Right cardiac atrium (tissue), 5 donors: ENCODE data around the gene ZNF652. TPM values are rescaled to one million over a fixed set of nuclear protein-coding genes. Genes with fewer than 3 reads are reported as not detected.

Experiments used
- ATAC-seq, 2 donors: fragments of 200-7000 bp; cut with Tn5 transposase; one replicate each; pipeline versions ENCODE4 v1.8.0 to v1.9.1; 2020; ENCODE audit warnings: moderate library complexity in 2 of 2, mild to moderate bottlenecking in 1 of 2
- DNase-seq, 3 donors: peaks; one replicate each; pipeline ENCODE4 v3.0.0-alpha.2; 2020
- H3K27ac ChIP-seq: one replicate; pipeline ENCODE4 v1.5.1; 2013; ENCODE audit warnings: mild to moderate bottlenecking, low read length, control low read depth, moderate library complexity
- H3K27me3 ChIP-seq: one replicate; pipeline ENCODE4 v1.6.1; 2013; ENCODE audit not compliant: control insufficient read depth, insufficient read depth
- H3K4me1 ChIP-seq: one replicate; pipeline ENCODE4 v1.6.1; 2013; ENCODE audit warnings: low read length; ENCODE audit not compliant: control insufficient read depth, insufficient read depth
- H3K4me3 ChIP-seq: one replicate; pipeline ENCODE4 v1.5.1; 2013; ENCODE audit warnings: low read length, control low read depth
- H3K9me3 ChIP-seq: one replicate; pipeline ENCODE4 v1.6.1; 2013; ENCODE audit warnings: low read length; ENCODE audit not compliant: control insufficient read depth
- WGBS: extraction: QIAGEN DNeasy Blood & Tissue Kit; methylation state at CpG from one replicate; pipeline ENCODE4 v1.1.7; 2013; 5-methylcytosine and 5-hydroxymethylcytosine counted together
- intact Hi-C, 4 donors: fragments of 100-400 bp; cut with DNase I; formaldehyde crosslinking; loops; one replicate each; pipeline versions ENCODE4 v1.11.0 to v1.14.0; 2022 to 2023
- long read RNA-seq, 4 donors: library from polyadenylated mRNA; unstranded; transcript quantifications; one replicate each; pipeline ENCODE4 v2.0.0, GENCODE V29; 2020 to 2021
- polyA plus RNA-seq: library from polyadenylated mRNA; stranded (reverse); fragments of 200-250 nt; gene quantifications from one replicate; pipeline ENCODE4 v1.2.3, GENCODE V29; 2013
- total RNA-seq, 4 donors: library from RNA; stranded (reverse); fragmentation: NEBNext Ultra II Directional; extraction: Animal tissue kit (Norgen Biotek cat#: 25700); gene quantifications; one replicate each; pipeline ENCODE4 v1.2.1, GENCODE V29; 2021
- donor health status: healthy with polysubstance abuse.
- donor health status: DM: no; HTN: yes; CAD: no.
- donor health status: DM: no; HTN: no; CAD: no.
- donor health status: DM: no; HTN: yes; CAD: no; lungs with severe emphysema.
- donor health status: DM: yes; HTN: yes; CAD: no.

Gene ZNF652
- 10 to 100 TPM; 23.7 to 30.7 (median 24.4) TPM for total RNA-seq
- polyA plus RNA-seq: 15.3 TPM
- long read RNA-seq, donor 1, partial matches to known transcripts: 4 of 12 reads
- long read RNA-seq, donor 1, other reads (novel, unspliced or antisense): 8 of 12 reads
- long read RNA-seq, donor 2, partial matches to known transcripts: 2 of 2 reads
- long read RNA-seq, donor 2, other reads (novel, unspliced or antisense): 0 of 2 reads
- long read RNA-seq, donor 3, partial matches to known transcripts: 0 of 10 reads
- long read RNA-seq, donor 3, other reads (novel, unspliced or antisense): 10 of 10 reads
- long read RNA-seq, donor 4, full-length matches to known transcripts: 1 of 4 reads
- long read RNA-seq, donor 4, partial matches to known transcripts: 1 of 4 reads
- long read RNA-seq, donor 4, other reads (novel, unspliced or antisense): 2 of 4 reads

GRCh38 chr17:49361902-49362722 lies at the start of gene ZNF652:
ZNF652 (minus strand) TSS chr17:49362250; CDS start chr17:49317725, 44,525 bp downstream.
- under 1% methylated on average over 90 of the region's 106 CpGs for WGBS
- intact Hi-C loops: no loop called here
- peak; percentile 94 for ATAC-seq
- H3K4me1 ChIP-seq: peaks cover 6% of the 10 kb centered on the region
- H3K4me3 ChIP-seq: peak within 1 kb of the TSS; percentile 94
- peak; percentile 86 to 96 (median 96) for DNase-seq
- H3K9me3 ChIP-seq: no peaks in the 10 kb centered on the region
- no peaks in the 10 kb centered on the region for H3K27me3 ChIP-seq
- H3K27ac ChIP-seq: peak within 1 kb of the TSS; percentile 97

DNA sequence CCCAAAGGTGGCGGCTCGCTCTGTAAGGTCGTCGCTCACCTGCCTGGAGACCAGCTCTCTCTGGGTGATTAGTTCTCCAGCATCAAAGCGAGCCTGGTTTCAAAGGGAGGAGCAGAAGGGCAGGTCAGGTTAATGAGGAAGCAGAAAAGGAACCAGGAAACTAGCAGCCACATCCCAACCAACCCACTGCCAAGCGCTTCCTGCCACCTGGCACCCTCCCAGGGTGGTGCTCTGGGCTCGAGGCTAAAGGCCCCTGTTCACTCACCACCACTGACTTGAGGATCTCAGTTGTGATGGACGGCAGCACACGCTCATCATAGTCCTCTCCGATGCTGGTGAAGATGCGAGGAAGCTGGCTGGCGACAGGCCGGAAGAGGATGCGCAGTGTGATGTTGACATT lies 47.0 kb upstream of the ZNF652 start:
- no peak for DNase-seq
- Histone ChIP-seq H3K9me3 (no peaks in the 10 kb centered on the region), H3K4me3 (no peak overlapping the region), H3K27ac (no peak overlapping the region), H3K4me1 (peaks cover 2% of the 10 kb centered on the region), H3K27me3 (no peaks in the 10 kb centered on the region)
- intact Hi-C loops: no loop called here
- ATAC-seq: no peak
- WGBS: 88% methylated on average over 14 of the region's 14 CpGs

DNA sequence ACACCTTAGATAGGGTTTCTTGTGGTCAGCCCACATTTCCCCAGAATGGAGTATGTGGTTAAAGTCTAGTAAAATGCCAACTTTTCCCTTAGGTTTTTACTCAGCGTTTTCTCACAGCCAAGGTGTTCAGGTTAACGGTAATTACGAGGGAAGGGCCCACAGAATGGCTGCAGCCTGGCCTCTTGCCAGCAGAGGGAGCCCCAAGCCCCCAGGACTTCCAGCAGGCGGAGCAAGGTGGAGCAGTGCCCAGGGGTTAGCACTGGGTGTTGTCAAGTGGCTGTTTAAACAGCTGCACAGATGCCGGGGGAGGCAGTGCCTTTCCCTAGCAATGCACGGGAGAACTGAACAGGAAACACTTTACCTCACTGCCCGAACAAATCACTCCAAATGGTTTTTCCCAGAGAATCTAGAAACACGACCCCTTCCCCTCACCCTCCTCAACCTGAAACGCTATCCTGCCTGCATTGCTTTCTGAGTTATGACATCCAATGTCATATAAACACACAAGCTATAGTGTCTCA lies 46.0 kb upstream of the ZNF652 start:
- intact Hi-C loops: no loop called here
- no peak overlapping the region for H3K27ac ChIP-seq
- H3K4me1 ChIP-seq: no peaks in the 10 kb centered on the region
- no peaks in the 10 kb centered on the region for H3K9me3 ChIP-seq
- no peaks in the 10 kb centered on the region for H3K27me3 ChIP-seq
- ATAC-seq (peak in 1 of 2 donors; percentile 74), DNase-seq (peak; percentile 64 to 87 (median 86))
- no peak overlapping the region for H3K4me3 ChIP-seq
- WGBS: 28% methylated on average over 9 of the region's 9 CpGs

GRCh38 chr17:49407086-49407485 lies 45.0 kb upstream of the ZNF652 start:
- ATAC-seq (no peak), DNase-seq (no peak)
- Histone ChIP-seq H3K9me3 (no peaks in the 10 kb centered on the region), H3K27me3 (no peaks in the 10 kb centered on the region), H3K27ac (no peak overlapping the region), H3K4me1 (no peaks in the 10 kb centered on the region), H3K4me3 (no peak overlapping the region)
- 93% methylated on average over 9 of the region's 9 CpGs for WGBS
- intact Hi-C loops: no loop called here

- H3K4me1 ChIP-seq: no peaks in the 10 kb centered on the region
- H3K27ac ChIP-seq: no peak overlapping the region
- DNase-seq (no peak), ATAC-seq (no peak)
- 90% methylated on average over 9 of the region's 9 CpGs for WGBS
- no peak overlapping the region for H3K4me3 ChIP-seq
- intact Hi-C loops: no loop called here
- H3K27me3 ChIP-seq: no peaks in the 10 kb centered on the region
- H3K9me3 ChIP-seq: no peaks in the 10 kb centered on the region
Measured at GRCh38 chr17:49406421-49407061, 44.5 kb upstream of the ZNF652 start.

DNA sequence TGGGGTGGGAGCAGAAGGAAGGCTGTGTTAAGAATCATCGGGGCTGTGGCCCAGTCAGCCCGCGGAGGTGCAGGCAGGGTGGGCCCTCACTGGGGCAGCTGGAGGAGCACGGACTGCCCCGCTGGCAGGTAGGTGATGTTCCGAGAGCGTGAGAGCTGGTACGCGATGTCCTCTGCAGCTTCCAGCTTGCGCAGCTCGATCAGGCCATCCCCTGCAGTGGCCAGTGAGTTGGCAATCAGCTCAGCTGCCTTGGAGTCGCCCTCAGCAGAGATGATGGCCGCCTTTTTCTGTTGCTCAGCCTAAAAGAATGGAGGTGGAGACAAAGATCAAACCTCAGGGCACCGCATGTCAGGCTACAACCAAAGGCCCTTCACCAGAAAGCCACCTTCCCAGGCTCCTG lies 42.9 kb upstream of the ZNF652 start:
- no peak overlapping the region for H3K4me3 ChIP-seq
- H3K9me3 ChIP-seq: no peaks in the 10 kb centered on the region
- no peaks in the 10 kb centered on the region for H3K4me1 ChIP-seq
- intact Hi-C loops: no loop called here
- H3K27ac ChIP-seq: no peak overlapping the region
- no peak for ATAC-seq
- no peaks in the 10 kb centered on the region for H3K27me3 ChIP-seq
- WGBS: 95% methylated on average over 14 of the region's 14 CpGs
- DNase-seq: no peak

GRCh38 chr17:49404361-49404760 lies 42.3 kb upstream of the ZNF652 start:
- Histone ChIP-seq H3K4me1 (no peaks in the 10 kb centered on the region), H3K27ac (no peak overlapping the region), H3K27me3 (no peaks in the 10 kb centered on the region), H3K9me3 (no peaks in the 10 kb centered on the region), H3K4me3 (no peak overlapping the region)
- 84% methylated on average over 12 of the region's 12 CpGs for WGBS
- ATAC-seq: no peak
- DNase-seq: no peak
- intact Hi-C loops: no loop called here

DNA sequence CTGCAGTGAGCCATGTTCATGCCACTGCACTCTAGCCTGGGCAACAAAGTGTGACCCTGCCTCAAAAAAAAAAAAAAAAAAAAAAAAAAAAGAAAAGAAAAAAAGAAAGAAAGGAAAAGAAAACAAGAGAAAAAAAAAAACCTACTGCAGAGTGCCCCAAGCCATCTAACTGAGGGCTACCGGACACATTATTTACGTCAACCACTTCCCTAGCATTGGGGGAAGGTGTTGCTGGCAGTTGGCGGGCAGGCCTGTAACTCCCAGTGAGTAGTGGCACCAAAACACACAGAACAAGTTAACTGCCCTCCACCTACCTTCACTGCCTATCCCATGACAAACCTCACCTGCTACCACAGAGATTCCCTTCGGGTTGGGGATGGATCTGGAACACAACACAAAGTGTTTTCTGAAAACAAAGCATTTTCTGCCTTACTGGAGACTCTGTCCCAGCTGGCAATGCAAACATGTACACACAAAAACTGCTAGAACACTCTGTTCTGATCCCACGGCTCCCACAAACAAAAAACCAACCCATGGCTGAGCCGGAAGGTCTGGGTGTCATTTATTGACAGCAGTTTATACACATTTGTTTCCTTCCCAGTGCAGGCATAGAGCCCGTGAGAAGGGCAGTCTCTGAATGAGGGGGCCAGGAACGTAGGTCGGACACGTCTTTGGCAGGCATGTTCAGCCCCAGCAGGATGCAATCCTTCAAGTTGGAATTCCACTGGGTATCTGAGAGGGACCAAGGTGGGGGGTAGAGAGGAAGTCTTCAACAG lies 41.7 kb upstream of the ZNF652 start:
- no peak for DNase-seq
- ATAC-seq: no peak
- Histone ChIP-seq H3K27me3 (no peaks in the 10 kb centered on the region), H3K4me1 (no peaks in the 10 kb centered on the region), H3K9me3 (no peaks in the 10 kb centered on the region), H3K27ac (no peak overlapping the region), H3K4me3 (no peak overlapping the region)
- WGBS: 77% methylated on average over 10 of the region's 10 CpGs
- intact Hi-C loops: no loop called here

GRCh38 chr17:49402706-49403105 lies 40.7 kb upstream of the ZNF652 start:
- no peak for ATAC-seq
- intact Hi-C loops: no loop called here
- WGBS: 65% methylated on average over 6 of the region's 6 CpGs

DNA sequence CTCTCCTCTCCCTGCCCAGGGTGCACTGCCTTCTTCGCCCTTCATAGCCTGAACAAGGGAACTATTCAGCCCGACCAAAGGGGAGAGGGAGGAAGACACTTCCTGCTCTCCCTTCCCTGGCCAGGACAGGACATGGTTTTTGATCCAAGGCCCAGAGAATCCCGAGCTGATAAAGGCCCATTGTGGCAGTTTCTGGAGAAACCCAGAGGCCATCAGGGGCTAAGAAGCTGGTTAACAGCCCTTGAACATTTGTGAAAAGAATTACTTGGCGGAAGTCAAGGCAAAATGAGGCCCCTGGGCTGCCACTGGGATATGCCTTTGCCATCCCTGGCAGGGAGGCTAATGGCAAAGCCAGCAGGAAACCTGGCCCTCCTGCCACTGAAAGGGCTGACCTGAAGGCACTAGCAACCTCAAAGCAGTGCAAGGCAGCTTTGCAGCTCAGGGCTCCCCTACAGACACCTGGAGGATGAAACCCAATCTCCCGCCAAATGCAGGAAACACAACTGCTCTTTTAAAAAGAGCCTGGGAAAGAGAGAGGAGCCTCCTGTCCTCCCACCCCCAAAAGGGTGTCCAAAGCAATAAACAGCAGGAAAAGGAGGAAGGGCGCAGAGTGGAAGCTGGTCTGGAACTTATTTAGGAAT lies 40.0 kb upstream of the ZNF652 start:
- ATAC-seq (no peak), DNase-seq (no peak)
- no peaks in the 10 kb centered on the region for H3K4me1 ChIP-seq
- intact Hi-C loops: no loop called here
- no peak overlapping the region for H3K27ac ChIP-seq
- no peaks in the 10 kb centered on the region for H3K27me3 ChIP-seq
- WGBS: 69% methylated on average over 6 of the region's 6 CpGs
- no peaks in the 10 kb centered on the region for H3K9me3 ChIP-seq
- H3K4me3 ChIP-seq: no peak overlapping the region

More at GRCh38 chr17:49402706-49403105, 40.7 kb upstream of the ZNF652 start:
- no peak overlapping the region for H3K4me3 ChIP-seq
- H3K9me3 ChIP-seq: no peaks in the 10 kb centered on the region
- no peaks in the 10 kb centered on the region for H3K4me1 ChIP-seq
- DNase-seq: no peak
- no peak overlapping the region for H3K27ac ChIP-seq
- H3K27me3 ChIP-seq: no peaks in the 10 kb centered on the region
